Endothelial cell of umbilical vein (primary cell): ENCODE results near the gene COX4I1. TPM values are rescaled to one million over a fixed set of nuclear protein-coding genes. Genes with fewer than 3 reads are reported as not detected.

Experiments used
- BruUV-seq: library from RNA; stranded (reverse); fragments of 400-500 nt; replicated peaks from 2 replicates; lab custom pipeline; 2021; lab: Mats Ljungman, UMichigan
- CTCF ChIA-PET: fragments of 300-600, 350-600 bp; sonication (Branson Sonifier 250); formaldehyde crosslinking; loops from one replicate; lab custom pipeline; 2021; ENCODE audit warnings: antibody characterized with exemption, inconsistent platforms; lab: Charles Lee
- POLR2A ChIA-PET: fragments of 300-600, 350-600 bp; sonication (Branson Sonifier 250); formaldehyde crosslinking; loops from one replicate; lab custom pipeline; 2021; ENCODE audit warnings: antibody characterized with exemption, inconsistent platforms; lab: Charles Lee
- DNase-seq: peaks from one replicate; pipeline ENCODE4 v3.0.0-alpha.2; 2011; ENCODE audit warnings: low read depth, low spot score
- FAIRE-seq: peaks from 2 replicates; lab custom pipeline; 2011; peaks lifted over from hg19 to GRCh38; lab: Jason Lieb, UNC
- H2AFZ ChIP-seq: 2 replicates; pipeline ENCODE4 v1.6.0; 2012; ENCODE audit warnings: low read depth, low read length, control low read depth, inconsistent platforms
- H3K27ac ChIP-seq: 2 replicates; pipeline ENCODE4 v1.5.1; 2011; ENCODE audit warnings: low read depth, mild to moderate bottlenecking, control low read depth, low read length, moderate library complexity; ENCODE audit not compliant: insufficient read depth
- H3K27me3 ChIP-seq, 2 experiments: 2 replicates each; pipeline versions ENCODE4 v1.6.0 to v1.6.1; 2011; ENCODE audit warnings: low read length in 2 of 2, mixed read lengths in 1 of 2; ENCODE audit not compliant: control insufficient read depth in 2 of 2, insufficient read depth in 2 of 2
- H3K36me3 ChIP-seq, 2 experiments: 2 replicates in 1 of 2; 3 replicates in 1 of 2; pipeline ENCODE4 v1.5.1; 2011; ENCODE audit warnings: low read length in 2 of 2, mild to moderate bottlenecking in 1 of 2, moderate library complexity in 1 of 2; ENCODE audit not compliant: control insufficient read depth in 2 of 2, insufficient read depth in 2 of 2; ENCODE audit errors: extremely low read depth in 1 of 2
- H3K4me1 ChIP-seq: 3 replicates; pipeline ENCODE4 v1.5.1; 2011; ENCODE audit warnings: mild to moderate bottlenecking, low read length; ENCODE audit not compliant: control insufficient read depth, insufficient read depth; ENCODE audit errors: extremely low read depth
- H3K4me2 ChIP-seq: 2 replicates; pipeline ENCODE4 v1.6.1; 2011; ENCODE audit warnings: low read length, control low read depth, mixed read lengths; ENCODE audit not compliant: insufficient read depth
- H3K4me3 ChIP-seq, 3 experiments: fragments of 200-600 bp in 1 of 3; sonication (generic), shearing (Covaris generic) in 1 of 3; replicated peaks in 1 of 3; 2 replicates each; pipeline ENCODE4 v1.5.1; 2011 to 2016; ENCODE audit warnings: control low read depth in 3 of 3, low read length in 3 of 3, mild to moderate bottlenecking in 2 of 3, inconsistent platforms in 1 of 3, low read depth in 1 of 3, moderate library complexity in 1 of 3; ENCODE audit not compliant: insufficient read depth in 1 of 3
- H3K79me2 ChIP-seq: 2 replicates; pipeline ENCODE4 v1.6.0; 2012; ENCODE audit warnings: low read length, inconsistent platforms; ENCODE audit not compliant: control insufficient read depth, insufficient read depth
- H3K9ac ChIP-seq: replicated peaks from 2 replicates; pipeline ENCODE3; 2011; ENCODE audit warnings: low read length, control low read depth; ENCODE audit not compliant: insufficient read depth; ENCODE audit errors: extremely low read depth
- H3K9me1 ChIP-seq: replicated peaks from 3 replicates; pipeline ENCODE4 v1.6.0; 2011; ENCODE audit warnings: mild to moderate bottlenecking, low read length; ENCODE audit not compliant: control insufficient read depth, insufficient read depth; ENCODE audit errors: extremely low read depth
- H3K9me3 ChIP-seq: replicated peaks from 2 replicates; pipeline ENCODE4 v1.5.1; 2012; ENCODE audit warnings: low read length, inconsistent platforms; ENCODE audit not compliant: control insufficient read depth, insufficient read depth
- H4K20me1 ChIP-seq: replicated peaks from 2 replicates; pipeline ENCODE3; 2011; ENCODE audit warnings: mild to moderate bottlenecking, low read length; ENCODE audit not compliant: control insufficient read depth, insufficient read depth; ENCODE audit errors: extremely low read depth
- EZH2 ChIP-seq: IDR thresholded peaks from 2 replicates; pipeline ENCODE4 v1.6.1; 2012; ENCODE audit warnings: borderline replicate concordance, low read depth, mild to moderate bottlenecking, moderate library complexity, low read length, inconsistent platforms; ENCODE audit not compliant: severe bottlenecking
- FOS ChIP-seq: IDR thresholded peaks from 2 replicates; pipeline ENCODE4 v1.6.1; 2011; ENCODE audit warnings: mild to moderate bottlenecking, low read length, moderate library complexity, borderline replicate concordance; ENCODE audit not compliant: insufficient read depth
- GATA2 ChIP-seq: IDR thresholded peaks from 2 replicates; pipeline ENCODE4 v1.7.0; 2011; ENCODE audit warnings: low read depth, mild to moderate bottlenecking, moderate library complexity, mixed read lengths, low read length; ENCODE audit not compliant: insufficient read length, insufficient read depth
- JUN ChIP-seq: IDR thresholded peaks from 2 replicates; pipeline ENCODE4 v1.6.1; 2011; ENCODE audit warnings: borderline replicate concordance, low read depth; ENCODE audit not compliant: insufficient read length, insufficient read depth
- MYC ChIP-seq: IDR thresholded peaks from one replicate; pipeline ENCODE4 v1.6.1; 2011; ENCODE audit warnings: mild to moderate bottlenecking, low read depth, low read length
- POLR2A ChIP-seq: IDR thresholded peaks from 2 replicates; pipeline ENCODE4 v1.6.1; 2012; ENCODE audit warnings: low read depth, mild to moderate bottlenecking, control low read depth, low read length
- POLR2AphosphoS5 ChIP-seq: IDR thresholded peaks from 2 replicates; pipeline ENCODE4 v1.6.1; 2012; ENCODE audit warnings: low read depth, mild to moderate bottlenecking, control low read depth, low read length, moderate library complexity; ENCODE audit not compliant: insufficient read depth
- dilution Hi-C: fragments of 300-500 bp; cut with MboI; formaldehyde crosslinking; loops from one replicate; pipeline ENCODE4 v1.15.0; 2019; ENCODE audit warnings: low sequenced_read_pairs; ENCODE audit not compliant: extremely low pct_ligation_motif_present
- intact Hi-C: fragments of 100-400 bp; cut with micrococcal nuclease; formaldehyde crosslinking; loops from one replicate; pipeline ENCODE4 v1.10.0; 2022
- polyA plus RNA-seq, 4 experiments: library from polyadenylated mRNA; depleted of rRNA in 3 of 4; stranded (reverse) in 3 of 4; unstranded in 1 of 4; fragments of >200 nt; gene quantifications; 2 replicates each; pipeline versions ENCODE4 v1.2.1 to v1.2.3, GENCODE V29; 2011 to 2012; ENCODE audit warnings: missing spikeins in 1 of 4
- total RNA-seq: library from RNA; stranded (reverse); gene quantifications from 2 replicates; pipeline ENCODE4 v1.2.3, GENCODE V29; 2021
- TF ChIP-seq, protein P1 (sequence below), 2 donors: IDR thresholded peaks; 1 replicate in 1 of 2; 2 replicates in 1 of 2; pipeline ENCODE4 v1.5.1; 2011; ENCODE audit warnings: low read length in 2 of 2, mild to moderate bottlenecking in 2 of 2, moderate library complexity in 2 of 2, control low read depth in 1 of 2, inconsistent platforms in 1 of 2, low read depth in 1 of 2; ENCODE audit not compliant: insufficient read depth in 1 of 2; ENCODE audit errors: extremely low read depth in 1 of 2
- TF ChIP-seq, protein P2 (sequence below): IDR thresholded peaks from 2 replicates; pipeline ENCODE4 v1.6.1; 2011; ENCODE audit not compliant: insufficient read depth, insufficient read length

Gene COX4I1
- total and polyA plus RNA-seq, 2 donors (not counting 3 experiments of a cell fraction or from before 2014, with no cell fraction given), result 560 to 953 TPM

DNA sequence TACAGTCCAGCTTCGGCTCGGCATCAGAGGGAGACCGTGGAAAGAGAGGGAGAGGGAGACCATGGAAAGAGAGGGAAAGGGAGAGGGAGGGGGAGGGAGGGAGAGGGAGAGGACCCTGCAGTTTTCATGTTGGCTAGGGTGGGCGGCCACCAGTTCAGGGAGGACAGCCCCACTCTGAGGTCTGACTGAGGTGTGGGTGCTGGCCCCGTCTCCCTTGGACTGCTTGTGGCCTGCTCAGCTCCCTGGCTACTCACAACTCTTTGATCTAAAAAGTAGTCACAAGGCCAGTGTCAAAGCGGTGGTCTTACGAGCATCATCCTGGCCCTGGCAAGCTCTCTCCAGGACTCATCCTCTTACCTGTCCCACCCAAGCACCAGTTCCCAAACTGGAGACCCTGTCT is 9.4 kb downstream of the COX4I1 start:
- BruUV-seq, result no TSS peak
- no peaks in the 10 kb centered on the region for H4K20me1 ChIP-seq
- H3K27me3 ChIP-seq, result peaks cover 16 to 26% of the 10 kb centered on the region in 2 experiments
- peaks cover 9 to 23% of the 10 kb centered on the region in 2 experiments for H3K36me3 ChIP-seq
- no peak overlapping the region for H2AFZ ChIP-seq
- H3K4me1 ChIP-seq, result no peaks in the 10 kb centered on the region
- TF ChIP-seq POLR2AphosphoS5 (no peak), FOS (no peak), POLR2A (no peak), EZH2 (no peak), JUN (no peak), MYC (no peak), GATA2 (no peak)
- TF ChIP-seq, protein P1, sequence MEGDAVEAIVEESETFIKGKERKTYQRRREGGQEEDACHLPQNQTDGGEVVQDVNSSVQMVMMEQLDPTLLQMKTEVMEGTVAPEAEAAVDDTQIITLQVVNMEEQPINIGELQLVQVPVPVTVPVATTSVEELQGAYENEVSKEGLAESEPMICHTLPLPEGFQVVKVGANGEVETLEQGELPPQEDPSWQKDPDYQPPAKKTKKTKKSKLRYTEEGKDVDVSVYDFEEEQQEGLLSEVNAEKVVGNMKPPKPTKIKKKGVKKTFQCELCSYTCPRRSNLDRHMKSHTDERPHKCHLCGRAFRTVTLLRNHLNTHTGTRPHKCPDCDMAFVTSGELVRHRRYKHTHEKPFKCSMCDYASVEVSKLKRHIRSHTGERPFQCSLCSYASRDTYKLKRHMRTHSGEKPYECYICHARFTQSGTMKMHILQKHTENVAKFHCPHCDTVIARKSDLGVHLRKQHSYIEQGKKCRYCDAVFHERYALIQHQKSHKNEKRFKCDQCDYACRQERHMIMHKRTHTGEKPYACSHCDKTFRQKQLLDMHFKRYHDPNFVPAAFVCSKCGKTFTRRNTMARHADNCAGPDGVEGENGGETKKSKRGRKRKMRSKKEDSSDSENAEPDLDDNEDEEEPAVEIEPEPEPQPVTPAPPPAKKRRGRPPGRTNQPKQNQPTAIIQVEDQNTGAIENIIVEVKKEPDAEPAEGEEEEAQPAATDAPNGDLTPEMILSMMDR (IDR thresholded peaks at IDR 0.05; ENCODE audit: extremely low read depth in 1 of 2, insufficient read depth in 1 of 2, low read depth in 1 of 2, low read length in 2 of 2), result no peak
- TF ChIP-seq, protein P2, sequence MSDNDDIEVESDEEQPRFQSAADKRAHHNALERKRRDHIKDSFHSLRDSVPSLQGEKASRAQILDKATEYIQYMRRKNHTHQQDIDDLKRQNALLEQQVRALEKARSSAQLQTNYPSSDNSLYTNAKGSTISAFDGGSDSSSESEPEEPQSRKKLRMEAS, result no peak
- H3K79me2 ChIP-seq, result peaks cover under 1% of the 10 kb centered on the region
- no peaks in the 10 kb centered on the region for H3K9me3 ChIP-seq
- no peak overlapping the region for H3K4me2 ChIP-seq
- dilution Hi-C loops, result no loop called here
- no peak overlapping the region for H3K4me3 ChIP-seq
- no peak for FAIRE-seq
- intact Hi-C loops, result no loop called here
- no peaks in the 10 kb centered on the region for H3K9me1 ChIP-seq
- H3K9ac ChIP-seq, result no peak overlapping the region
- DNase-seq, result no peak
- H3K27ac ChIP-seq, result no peak overlapping the region
- ChIA-PET CTCF (interaction anchor here (2.1 kb wide), 1 partner anchor 10 kb away, joined by 8 read pairs; no protein-coding TSS in a partner anchor), POLR2A (no interaction called here)
